ENCODE results near the gene NDUFS8.
A peak's percentile ranks its signal among the peaks of the same experiment; 100 is the strongest.

Gene NDUFS8

GRCh38 chr11:68003846-68004550 lies 26.5 kb upstream of the NDUFS8 start, which contains the start of gene UNC93B1:
Gene UNC93B1, minus strand, starts transcription at chr11:68004097. Its CDS starts 54 bp downstream, at chr11:68004043.
- peak; percentile 39 for DNase-seq

GRCh38 chr11:68004551-68005335 lies 25.7 kb upstream of the NDUFS8 start:
- DNase-seq, result no peak

GRCh38 chr11:68006606-68007166 lies 23.8 kb upstream of the NDUFS8 start:
- DNase-seq, result no peak

GRCh38 chr11:68007498-68008380 lies 22.7 kb upstream of the NDUFS8 start:
- DNase-seq, result no peak

GRCh38 chr11:68008381-68009337 lies 21.8 kb upstream of the NDUFS8 start:
- no peak for DNase-seq

- DNase-seq, result no peak
These were observed 20.9 kb upstream of the NDUFS8 start for GRCh38 chr11:68009391-68010089.

GRCh38 chr11:68010090-68011041 lies 20.1 kb upstream of the NDUFS8 start, which contains the start of gene ALDH3B1:
Gene ALDH3B1, plus strand, starts transcription at chr11:68010327. Its CDS starts 4,971 bp downstream, at chr11:68015298.
- peak; percentile 70 for DNase-seq

- no peak for DNase-seq
These were observed 19.2 kb upstream of the NDUFS8 start for GRCh38 chr11:68011051-68011943.

- no peak for DNase-seq
These were observed 18.2 kb upstream of the NDUFS8 start for GRCh38 chr11:68012044-68012842.

- DNase-seq, result peak; percentile 82
These were observed 17.5 kb upstream of the NDUFS8 start for GRCh38 chr11:68012843-68013610.

- no peak for DNase-seq
These were observed 16.8 kb upstream of the NDUFS8 start for GRCh38 chr11:68013611-68014156.

GRCh38 chr11:68014157-68014946 lies 16.1 kb upstream of the NDUFS8 start:
- DNase-seq, result peak; percentile 10

GRCh38 chr11:68014947-68015447 lies 15.5 kb upstream of the NDUFS8 start:
- DNase-seq, result no peak

GRCh38 chr11:68015467-68015866 lies 15.0 kb upstream of the NDUFS8 start:
- DNase-seq, result no peak

GRCh38 chr11:68016161-68016903 lies 14.1 kb upstream of the NDUFS8 start:
- DNase-seq, result no peak

All from amniotic stem cell (primary cell).